Neural progenitor cell (in vitro differentiated cells): ENCODE measurements around the gene SMARCA4. TPM values are rescaled to one million over a fixed set of nuclear protein-coding genes. Genes with fewer than 3 reads are reported as not detected.

ENCODE experiments used
- DNase-seq: peaks from one replicate; pipeline ENCODE4 v3.0.0-alpha.2; 2016; ENCODE audit warnings: low spot score
- H2AFZ ChIP-seq: fragments of 200-600 bp; sonication (generic); replicated peaks from 2 replicates; pipeline ENCODE4 v1.6.1; 2016; ENCODE audit warnings: antibody characterized with exemption
- H3F3A ChIP-seq: fragments of 200-600 bp; sonication (generic); 2 replicates; pipeline ENCODE4 v1.6.1; 2016; ENCODE audit warnings: antibody characterized with exemption, low read depth
- H3K27ac ChIP-seq: fragments of 200-600 bp; sonication (generic); 2 replicates; pipeline ENCODE4 v1.5.1; 2016; ENCODE audit warnings: mild to moderate bottlenecking
- H3K27me3 ChIP-seq: fragments of 200-600 bp; sonication (generic); 2 replicates; pipeline ENCODE4 v1.6.1; 2016; ENCODE audit warnings: mild to moderate bottlenecking, moderate library complexity
- H3K36me3 ChIP-seq: fragments of 200-600 bp; sonication (generic); 2 replicates; pipeline ENCODE4 v1.5.1; 2016
- H3K4me1 ChIP-seq: fragments of 200-600 bp; sonication (generic); 2 replicates; pipeline ENCODE4 v1.6.1; 2016; ENCODE audit warnings: mixed run types
- H3K4me2 ChIP-seq: fragments of 200-600 bp; sonication (generic); 2 replicates; pipeline ENCODE4 v1.6.1; 2016
- H3K4me3 ChIP-seq: fragments of 200-600 bp; sonication (generic); 2 replicates; pipeline ENCODE4 v1.5.1; 2016
- H3K79me2 ChIP-seq: fragments of 200-600 bp; sonication (generic); 2 replicates; pipeline ENCODE4 v1.6.1; 2016; ENCODE audit warnings: low read depth
- H3K9ac ChIP-seq: fragments of 200-600 bp; sonication (generic); 2 replicates; pipeline ENCODE4 v1.6.1; 2016
- H3K9me3 ChIP-seq: fragments of 200-600 bp; sonication (generic); 2 replicates; pipeline ENCODE4 v1.5.1; 2016; ENCODE audit warnings: low read depth
- H4K20me1 ChIP-seq: fragments of 200-600 bp; sonication (generic); 2 replicates; pipeline ENCODE4 v1.6.1; 2016; ENCODE audit warnings: low read depth
- H3K27ac Mint-ChIP-seq: 3 replicates; pipeline ENCODE4 v1.8.0; 2021; ENCODE audit warnings: mixed read lengths
- H3K27me3 Mint-ChIP-seq: 2 replicates; pipeline ENCODE4 v1.8.0; 2022; ENCODE audit warnings: low read depth, mild to moderate bottlenecking, inconsistent platforms, moderate library complexity, mixed read lengths; ENCODE audit not compliant: insufficient read depth
- H3K36me3 Mint-ChIP-seq: 3 replicates; pipeline ENCODE4 v1.8.0; 2021; ENCODE audit warnings: mixed read lengths
- H3K4me1 Mint-ChIP-seq: 3 replicates; pipeline ENCODE4 v1.8.0; 2021; ENCODE audit warnings: mixed read lengths
- H3K4me3 Mint-ChIP-seq: 3 replicates; pipeline ENCODE4 v1.8.0; 2021; ENCODE audit warnings: mild to moderate bottlenecking, moderate library complexity, mixed read lengths
- H3K9me3 Mint-ChIP-seq: 3 replicates; pipeline ENCODE4 v1.8.0; 2020; ENCODE audit warnings: mixed read lengths
- EZH2 ChIP-seq: fragments of 200-600 bp; sonication (generic); IDR thresholded peaks from 2 replicates; pipeline ENCODE4 v1.6.1; 2017; ENCODE audit warnings: antibody characterized with exemption, mild to moderate bottlenecking, moderate library complexity
- EZH2phosphoT487 ChIP-seq: fragments of 200-600 bp; sonication (generic); IDR thresholded peaks from 2 replicates; pipeline ENCODE4 v1.6.1; 2017; ENCODE audit warnings: antibody characterized with exemption
- total RNA-seq: library from RNA; depleted of rRNA; stranded (reverse); fragments of >200 nt; gene quantifications from 2 replicates; pipeline ENCODE4 v1.2.3, GENCODE V29; 2015; ENCODE audit warnings: low replicate concordance
- TF ChIP-seq, protein P1 (sequence below): fragments of 200-600 bp; sonication (generic); IDR thresholded peaks from 2 replicates; pipeline ENCODE4 v1.5.1; 2017; ENCODE audit warnings: antibody characterized with exemption, mild to moderate bottlenecking

SMARCA4 gene
- total RNA-seq, 1 donor from 2014 or later: 169 TPM

- no peaks in the 10 kb centered on the region for H3K36me3 ChIP-seq
- H3K9me3 Mint-ChIP-seq: no peaks in the 10 kb centered on the region
- no peaks in the 10 kb centered on the region for H3K79me2 ChIP-seq
- H3K4me1 ChIP-seq: no peaks in the 10 kb centered on the region
- no peaks in the 10 kb centered on the region for H3K27me3 ChIP-seq
- H3K9me3 ChIP-seq: no peaks in the 10 kb centered on the region
- no peak overlapping the region for H3K4me3 ChIP-seq
- H3K9ac ChIP-seq: no peak overlapping the region
- peaks cover 20% of the 10 kb centered on the region for H4K20me1 ChIP-seq
- no peak overlapping the region for H3K4me3 Mint-ChIP-seq
- H3K27me3 Mint-ChIP-seq: peaks cover 8% of the 10 kb centered on the region
- no peak for TF ChIP-seq EZH2
- TF ChIP-seq, protein P1, sequence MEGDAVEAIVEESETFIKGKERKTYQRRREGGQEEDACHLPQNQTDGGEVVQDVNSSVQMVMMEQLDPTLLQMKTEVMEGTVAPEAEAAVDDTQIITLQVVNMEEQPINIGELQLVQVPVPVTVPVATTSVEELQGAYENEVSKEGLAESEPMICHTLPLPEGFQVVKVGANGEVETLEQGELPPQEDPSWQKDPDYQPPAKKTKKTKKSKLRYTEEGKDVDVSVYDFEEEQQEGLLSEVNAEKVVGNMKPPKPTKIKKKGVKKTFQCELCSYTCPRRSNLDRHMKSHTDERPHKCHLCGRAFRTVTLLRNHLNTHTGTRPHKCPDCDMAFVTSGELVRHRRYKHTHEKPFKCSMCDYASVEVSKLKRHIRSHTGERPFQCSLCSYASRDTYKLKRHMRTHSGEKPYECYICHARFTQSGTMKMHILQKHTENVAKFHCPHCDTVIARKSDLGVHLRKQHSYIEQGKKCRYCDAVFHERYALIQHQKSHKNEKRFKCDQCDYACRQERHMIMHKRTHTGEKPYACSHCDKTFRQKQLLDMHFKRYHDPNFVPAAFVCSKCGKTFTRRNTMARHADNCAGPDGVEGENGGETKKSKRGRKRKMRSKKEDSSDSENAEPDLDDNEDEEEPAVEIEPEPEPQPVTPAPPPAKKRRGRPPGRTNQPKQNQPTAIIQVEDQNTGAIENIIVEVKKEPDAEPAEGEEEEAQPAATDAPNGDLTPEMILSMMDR: no peak
- no peak for TF ChIP-seq EZH2phosphoT487
- peaks cover 28% of the 10 kb centered on the region for H3K36me3 Mint-ChIP-seq
- peaks cover 5% of the 10 kb centered on the region for H3F3A ChIP-seq
- no peak overlapping the region for H3K27ac ChIP-seq
- no peak for DNase-seq
- no peak overlapping the region for H3K4me2 ChIP-seq
- H2AFZ ChIP-seq: no peak overlapping the region
- no peaks in the 10 kb centered on the region for H3K4me1 Mint-ChIP-seq
- H3K27ac Mint-ChIP-seq: no peak overlapping the region
These were observed 67.3 kb downstream of the SMARCA4 start for GRCh38 chr19:11028146-11028545.

GRCh38 chr19:11031421-11032070, 70.7 kb downstream of the SMARCA4 start:
- Histone ChIP-seq H3K27ac (no peak overlapping the region), H3K4me3 (no peak overlapping the region), H3K79me2 (peaks cover 6% of the 10 kb centered on the region), H3K4me1 (no peaks in the 10 kb centered on the region), H3K4me2 (no peak overlapping the region), H4K20me1 (peaks cover 32% of the 10 kb centered on the region), H3K36me3 (no peaks in the 10 kb centered on the region), H3K9me3 (no peaks in the 10 kb centered on the region), H2AFZ (no peak overlapping the region), H3K27me3 (no peaks in the 10 kb centered on the region), H3K9ac (no peak overlapping the region), H3F3A (peaks cover 22% of the 10 kb centered on the region)
- DNase-seq: no peak
- no peak overlapping the region for H3K27ac Mint-ChIP-seq
- H3K4me1 Mint-ChIP-seq: no peaks in the 10 kb centered on the region
- TF ChIP-seq EZH2: no peak
- no peak for TF ChIP-seq EZH2phosphoT487
- TF ChIP-seq, protein P1: no peak
- H3K4me3 Mint-ChIP-seq: no peak overlapping the region
- H3K36me3 Mint-ChIP-seq: peaks cover 32% of the 10 kb centered on the region
- H3K9me3 Mint-ChIP-seq: no peaks in the 10 kb centered on the region
- peaks cover 6% of the 10 kb centered on the region for H3K27me3 Mint-ChIP-seq

DNA sequence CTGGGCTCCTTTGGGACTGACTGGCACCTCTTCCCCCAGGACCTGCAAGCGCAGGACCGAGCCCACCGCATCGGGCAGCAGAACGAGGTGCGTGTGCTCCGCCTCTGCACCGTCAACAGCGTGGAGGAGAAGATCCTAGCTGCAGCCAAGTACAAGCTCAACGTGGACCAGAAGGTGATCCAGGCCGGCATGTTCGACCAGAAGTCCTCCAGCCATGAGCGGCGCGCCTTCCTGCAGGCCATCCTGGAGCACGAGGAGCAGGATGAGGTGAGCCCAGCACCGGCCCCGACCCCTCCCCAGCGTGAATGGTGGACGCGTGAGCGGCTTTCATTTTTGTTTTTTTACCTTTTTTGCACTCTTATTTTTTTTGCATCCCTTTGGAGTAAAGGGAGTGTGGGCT, 72.4 kb downstream of the SMARCA4 start:
- no peak overlapping the region for H2AFZ ChIP-seq
- peaks cover 42% of the 10 kb centered on the region for H3K36me3 Mint-ChIP-seq
- no peak for TF ChIP-seq EZH2phosphoT487
- TF ChIP-seq, protein P1: no peak
- TF ChIP-seq EZH2: no peak
- no peak overlapping the region for H3K4me2 ChIP-seq
- no peak overlapping the region for H3K4me3 ChIP-seq
- no peaks in the 10 kb centered on the region for H3K4me1 Mint-ChIP-seq
- peaks cover 21% of the 10 kb centered on the region for H4K20me1 ChIP-seq
- no peak overlapping the region for H3K4me3 Mint-ChIP-seq
- no peak overlapping the region for H3K27ac Mint-ChIP-seq
- H3F3A ChIP-seq: peaks cover 22% of the 10 kb centered on the region
- peaks cover 14% of the 10 kb centered on the region for H3K36me3 ChIP-seq
- H3K27ac ChIP-seq: no peak overlapping the region
- no peak overlapping the region for H3K9ac ChIP-seq
- no peaks in the 10 kb centered on the region for H3K4me1 ChIP-seq
- peaks cover 22% of the 10 kb centered on the region for H3K79me2 ChIP-seq
- peaks cover 4% of the 10 kb centered on the region for H3K27me3 Mint-ChIP-seq
- no peaks in the 10 kb centered on the region for H3K9me3 ChIP-seq
- DNase-seq: no peak
- H3K27me3 ChIP-seq: no peaks in the 10 kb centered on the region
- no peaks in the 10 kb centered on the region for H3K9me3 Mint-ChIP-seq
